GM08714 (cell line): ENCODE results near the gene SOCS1.

ENCODE experiments used
- H3K4me3 ChIP-seq: fragments of 200-500 bp; sonication (Bioruptor generic); 2 replicates; pipeline ENCODE4 v1.5.1; 2014; ENCODE audit warnings: mild to moderate bottlenecking, low read length, inconsistent platforms
- ZNF274 ChIP-seq: IDR thresholded peaks from 2 replicates; pipeline ENCODE4 v1.6.1; 2012; ENCODE audit warnings: mild to moderate bottlenecking, low read depth, low read length

SOCS1 gene

DNA sequence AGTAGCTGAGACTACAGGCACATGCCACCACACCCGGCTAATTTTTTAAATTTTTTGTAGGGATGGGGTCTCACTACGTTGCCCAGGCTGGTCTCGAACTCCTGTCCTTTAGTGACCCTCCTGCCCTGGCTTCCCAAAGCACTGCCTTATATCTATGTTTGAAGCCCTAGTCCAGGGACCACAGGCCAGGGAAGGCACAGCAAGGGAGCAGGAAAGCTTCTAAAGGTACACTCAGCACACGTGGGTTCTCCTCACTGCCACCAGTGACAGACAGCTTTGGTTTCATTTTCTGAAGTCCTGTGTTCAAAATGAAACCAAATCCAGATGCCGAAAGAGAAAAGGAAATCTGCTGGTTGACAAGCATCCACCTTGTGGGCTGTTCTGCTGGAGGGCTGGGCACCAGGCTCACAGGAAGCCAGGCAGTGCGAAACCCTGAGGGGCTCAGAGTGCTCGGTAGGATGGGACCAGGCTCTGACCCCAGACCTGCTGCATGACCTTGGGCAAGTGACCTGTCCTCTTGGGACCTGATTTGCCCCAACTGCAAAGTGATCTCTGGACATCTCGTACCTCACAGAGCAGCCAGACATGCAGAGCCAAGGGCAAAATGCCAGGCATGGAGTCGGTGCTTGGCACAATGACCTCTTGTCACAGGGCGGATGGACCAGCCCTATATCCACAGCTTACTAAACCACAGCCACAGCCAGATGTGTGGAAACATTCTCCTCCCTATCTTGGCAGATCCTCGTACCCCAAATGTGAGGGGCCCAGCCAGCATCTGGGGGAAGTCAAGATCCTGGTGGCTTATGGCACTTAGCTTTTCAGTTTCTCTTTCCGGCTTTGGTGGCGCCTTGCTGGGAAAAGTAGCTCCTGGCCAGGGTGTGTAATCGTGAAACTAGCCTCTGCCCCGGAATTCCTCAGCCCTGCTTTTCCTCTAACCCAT is 2.8 kb upstream of the SOCS1 start:
- TF ChIP-seq ZNF274: no peak
- no peak overlapping the region; the same call in 1 of the 2 replicates for H3K4me3 ChIP-seq

DNA sequence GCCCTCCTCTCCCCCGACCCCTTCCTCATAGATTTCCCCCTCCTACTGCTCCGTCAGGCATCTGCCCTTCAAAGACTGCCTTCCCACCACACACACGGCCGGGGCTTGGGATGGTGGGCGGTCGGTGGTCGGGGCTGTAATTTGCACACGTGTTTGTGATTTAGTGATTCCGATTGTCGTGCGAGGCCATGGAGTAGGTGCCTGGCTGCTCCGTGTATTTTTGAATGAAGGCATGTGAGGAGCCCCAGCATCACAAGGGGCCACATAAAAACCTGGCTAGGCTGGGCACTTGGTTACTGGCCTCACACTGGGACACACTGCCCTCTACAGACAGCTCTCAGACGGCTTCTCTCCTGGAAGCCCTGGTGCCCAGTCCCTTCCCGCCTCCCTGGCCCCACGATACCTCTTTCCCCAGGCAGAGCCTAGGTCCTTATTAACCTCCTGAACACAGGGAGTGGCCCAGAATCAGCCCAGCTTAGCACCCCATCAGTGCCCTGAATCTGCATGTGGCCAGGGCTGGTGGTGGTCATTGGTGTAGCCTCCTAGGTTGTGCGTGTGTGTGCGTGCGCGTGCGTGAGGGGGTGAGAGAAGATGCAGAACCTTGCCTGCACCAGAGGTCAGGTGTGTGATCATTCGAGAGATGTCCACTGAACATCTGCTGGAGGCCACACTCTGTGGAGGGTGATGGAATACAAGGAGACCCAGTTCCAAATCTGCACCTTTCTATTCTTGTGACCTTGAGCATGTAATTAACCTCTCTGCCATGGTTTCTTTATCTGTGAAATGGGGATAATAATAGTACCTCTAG is 1.3 kb upstream of the SOCS1 start:
- TF ChIP-seq ZNF274: no peak
- H3K4me3 ChIP-seq: peak overlapping the region; percentile 86; the same call in 1 of the 2 replicates

DNA sequence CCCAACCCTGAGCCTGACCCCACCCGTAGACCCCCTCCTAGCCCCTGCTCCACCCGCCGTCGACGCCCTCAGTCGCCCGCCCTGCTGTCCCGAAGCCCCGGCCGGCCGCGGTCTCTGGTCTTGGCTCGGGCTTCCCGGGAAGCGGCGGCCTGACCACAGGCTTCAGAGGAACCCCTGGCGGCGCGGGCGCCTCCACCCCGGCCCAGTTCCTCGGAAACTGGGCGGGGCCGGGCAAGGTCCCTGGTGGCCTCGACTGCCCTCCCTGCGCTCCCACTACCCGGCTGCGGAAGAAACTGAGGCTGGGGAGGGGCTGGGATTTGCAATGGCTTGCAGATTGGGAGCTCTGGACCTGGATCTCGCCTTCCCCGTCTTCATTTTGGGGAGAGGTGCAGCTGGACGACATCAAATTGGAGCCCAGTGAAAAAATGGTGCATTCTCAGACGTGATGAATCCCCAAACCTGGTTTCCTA is 692 bp upstream of the SOCS1 start:
- no peak for TF ChIP-seq ZNF274
- peak overlapping the region; percentile 86 for H3K4me3 ChIP-seq

DNA sequence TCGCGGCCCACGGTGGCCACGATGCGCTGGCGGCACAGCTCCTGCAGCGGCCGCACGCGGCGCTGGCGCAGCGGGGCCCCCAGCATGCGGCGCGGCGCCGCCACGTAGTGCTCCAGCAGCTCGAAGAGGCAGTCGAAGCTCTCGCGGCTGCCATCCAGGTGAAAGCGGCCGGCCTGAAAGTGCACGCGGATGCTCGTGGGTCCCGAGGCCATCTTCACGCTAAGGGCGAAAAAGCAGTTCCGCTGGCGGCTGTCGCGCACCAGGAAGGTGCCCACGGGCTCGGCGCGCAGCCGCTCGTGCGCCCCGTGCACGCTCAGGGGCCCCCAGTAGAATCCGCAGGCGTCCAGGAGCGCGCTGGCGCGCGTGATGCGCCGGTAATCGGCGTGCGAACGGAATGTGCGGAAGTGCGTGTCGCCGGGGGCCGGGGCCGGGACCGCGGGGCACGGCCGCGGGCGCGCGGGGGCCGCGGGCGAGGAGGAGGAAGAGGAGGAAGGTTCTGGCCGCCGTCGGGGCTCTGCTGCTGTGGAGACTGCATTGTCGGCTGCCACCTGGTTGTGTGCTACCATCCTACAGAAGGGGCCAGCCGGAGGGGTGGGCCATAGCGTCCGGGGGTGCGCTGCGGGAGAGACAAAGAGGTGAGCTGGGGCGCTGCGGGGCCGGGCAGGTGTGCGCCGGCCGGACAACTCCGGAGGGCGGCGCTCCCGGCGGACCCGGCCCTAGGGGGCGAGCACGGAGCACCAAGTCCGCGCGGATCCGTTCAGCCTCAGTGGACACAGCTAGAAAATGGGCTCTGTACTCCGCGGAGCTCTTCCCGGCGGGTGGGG is 879 bp downstream of the SOCS1 start:
- TF ChIP-seq ZNF274: no peak
- H3K4me3 ChIP-seq: peak overlapping the region; percentile 90

DNA sequence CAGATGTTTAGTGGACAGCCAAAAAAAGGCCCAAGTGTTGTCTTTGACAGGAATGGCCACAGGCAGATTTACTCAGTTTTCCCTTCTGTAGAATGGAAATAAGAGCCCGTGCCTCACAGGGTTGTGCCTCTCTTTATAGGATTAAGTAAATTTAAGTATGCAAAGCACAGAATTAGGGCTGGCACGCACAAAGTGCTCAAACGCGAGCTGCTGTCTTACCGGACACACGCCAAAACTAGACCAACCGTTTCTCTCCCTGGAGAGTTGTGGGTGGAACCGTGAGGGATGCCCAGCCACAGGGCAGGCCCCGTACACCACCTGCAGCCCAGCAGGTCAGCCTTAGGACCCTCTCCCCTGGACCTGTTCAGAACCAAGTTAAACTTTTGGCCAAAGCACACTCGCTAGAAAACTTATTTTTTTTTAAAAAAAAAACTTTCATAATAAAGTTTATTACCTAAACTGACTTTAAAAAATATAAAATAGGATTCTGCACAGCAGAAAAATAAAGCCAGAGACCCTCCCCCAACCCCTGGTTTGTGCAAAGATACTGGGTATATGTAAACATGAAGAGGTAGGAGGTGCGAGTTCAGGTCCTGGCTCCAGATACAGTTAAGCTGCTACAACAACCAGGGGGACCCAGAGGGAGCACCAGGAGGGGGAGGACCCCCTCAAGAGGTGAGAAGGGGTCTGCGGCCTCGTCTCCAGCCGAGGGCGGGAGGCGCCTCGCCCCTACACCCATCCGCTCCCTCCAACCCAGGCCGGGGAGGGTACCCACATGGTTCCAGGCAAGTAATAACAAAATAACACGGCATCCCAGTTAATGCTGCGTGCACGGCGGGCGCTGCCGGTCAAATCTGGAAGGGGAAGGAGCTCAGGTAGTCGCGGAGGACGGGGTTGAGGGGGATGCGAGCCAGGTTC is 1.8 kb downstream of the SOCS1 start:
- H3K4me3 ChIP-seq: peak overlapping the region; percentile 90
- no peak for TF ChIP-seq ZNF274

DNA sequence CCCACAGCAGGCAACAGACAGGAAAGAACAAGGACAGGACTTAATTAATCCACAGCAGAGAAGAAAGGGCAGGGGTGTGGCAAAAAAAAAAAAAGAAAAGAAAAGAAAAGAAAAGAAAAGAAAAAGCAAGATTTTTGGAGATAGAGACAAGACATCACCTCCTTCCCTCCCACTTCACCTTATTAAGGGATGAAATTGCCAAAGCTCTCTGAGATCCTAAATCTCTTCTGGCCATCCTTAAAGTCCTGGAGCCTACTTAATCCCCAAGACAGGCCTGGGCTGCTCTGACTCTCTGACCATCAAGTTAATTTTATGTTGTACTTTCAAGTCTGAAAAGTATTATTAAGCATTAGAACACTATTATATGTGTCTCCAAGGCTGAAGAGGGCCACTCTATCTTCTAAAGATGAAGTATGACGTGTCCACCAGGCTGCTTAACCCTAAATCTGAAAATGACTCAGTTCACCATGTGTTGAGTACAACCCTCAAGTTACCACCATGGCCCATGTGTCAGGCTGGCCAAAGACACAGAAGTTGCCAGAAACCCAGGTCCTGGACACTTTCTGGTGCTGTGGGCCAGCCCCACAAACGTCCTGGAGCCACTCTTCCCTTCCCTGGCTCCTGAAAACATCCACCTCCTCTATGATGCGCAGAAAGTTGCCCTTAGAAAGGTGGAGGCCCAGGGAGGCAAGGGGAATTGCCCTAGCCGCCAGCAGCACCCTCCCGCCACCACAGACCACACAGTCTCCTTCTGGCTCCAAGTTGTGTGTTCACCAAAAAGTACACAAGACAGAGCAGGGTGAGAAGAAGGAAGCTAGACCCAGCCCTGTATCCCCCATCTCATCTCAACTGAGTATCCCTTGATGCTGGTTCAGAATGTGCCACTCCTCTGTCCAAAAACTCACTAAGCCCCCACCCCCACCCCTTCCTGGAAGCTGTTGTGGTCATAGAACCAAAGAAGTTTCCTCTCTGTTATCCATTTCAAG is 2.7 kb downstream of the SOCS1 start:
- peak overlapping the region; percentile 90 for H3K4me3 ChIP-seq
- TF ChIP-seq ZNF274: no peak

DNA sequence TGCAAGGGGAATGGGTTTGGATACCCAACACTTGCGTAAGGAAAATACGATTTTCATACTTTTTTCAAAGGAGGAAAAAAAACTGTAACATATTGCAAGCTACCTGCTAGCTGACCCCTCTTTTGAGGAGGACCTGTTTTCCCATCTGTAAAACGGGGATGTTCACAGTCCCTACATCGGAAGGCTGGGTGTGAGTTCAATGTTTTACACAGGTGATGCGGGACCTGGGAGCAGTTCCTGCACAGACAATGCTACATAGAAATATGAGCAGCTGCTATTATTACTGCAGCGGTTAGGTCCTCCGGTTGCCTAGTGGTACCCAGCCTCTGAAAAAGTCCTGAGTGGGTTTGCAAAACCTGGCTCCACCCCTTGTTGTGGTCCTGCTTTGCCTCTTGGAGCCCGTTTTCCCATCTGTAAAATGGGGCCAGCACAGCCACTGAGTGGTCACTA is 3.5 kb downstream of the SOCS1 start:
- TF ChIP-seq ZNF274: no peak
- peak overlapping the region; percentile 90; the same call in 1 of the 2 replicates for H3K4me3 ChIP-seq

DNA sequence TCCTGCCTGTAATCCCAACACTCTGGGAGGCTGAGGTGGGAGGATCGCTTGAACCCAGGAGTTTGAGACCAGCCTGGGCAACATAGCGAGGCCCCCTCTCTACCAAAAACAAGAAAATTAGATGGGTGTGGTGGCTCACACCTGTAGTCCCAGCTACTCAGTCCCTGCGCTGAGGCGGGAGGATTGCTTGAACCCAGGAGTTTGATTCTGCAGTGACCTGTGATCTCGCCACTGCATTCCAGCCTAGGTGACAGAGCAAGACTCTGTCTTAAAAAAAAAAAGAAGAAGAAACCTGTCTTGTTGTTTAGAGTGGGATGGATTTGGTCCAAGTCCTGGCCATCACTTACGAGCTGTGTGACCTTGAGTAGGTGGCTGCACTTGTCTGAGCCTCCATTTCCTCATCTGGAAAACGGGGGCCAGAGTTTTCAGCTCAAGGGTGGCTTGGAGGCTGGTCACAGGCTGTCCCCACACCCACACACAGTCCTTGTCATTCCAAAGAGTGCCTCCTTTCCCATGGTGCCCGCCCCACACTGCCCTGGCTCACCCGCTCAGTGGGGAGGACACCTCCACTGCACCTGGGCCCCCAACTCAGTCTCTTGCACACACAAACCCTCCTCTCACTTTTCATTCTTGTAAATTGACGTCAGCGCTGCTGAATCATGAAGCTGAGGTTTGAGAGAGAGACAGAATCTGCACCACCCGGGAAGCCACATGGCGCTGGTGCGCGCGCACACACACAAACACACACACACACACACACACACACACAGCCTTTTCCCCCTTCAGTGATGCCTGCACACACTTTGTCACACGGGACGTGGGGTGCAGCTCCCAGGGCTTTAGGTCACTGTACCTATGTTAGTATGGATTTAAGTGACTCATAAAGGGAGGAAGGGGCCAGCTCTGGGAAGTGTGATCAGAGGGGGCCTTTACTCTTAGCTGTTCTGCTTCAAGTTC is 4.2 kb downstream of the SOCS1 start:
- H3K4me3 ChIP-seq: no peak overlapping the region

DNA sequence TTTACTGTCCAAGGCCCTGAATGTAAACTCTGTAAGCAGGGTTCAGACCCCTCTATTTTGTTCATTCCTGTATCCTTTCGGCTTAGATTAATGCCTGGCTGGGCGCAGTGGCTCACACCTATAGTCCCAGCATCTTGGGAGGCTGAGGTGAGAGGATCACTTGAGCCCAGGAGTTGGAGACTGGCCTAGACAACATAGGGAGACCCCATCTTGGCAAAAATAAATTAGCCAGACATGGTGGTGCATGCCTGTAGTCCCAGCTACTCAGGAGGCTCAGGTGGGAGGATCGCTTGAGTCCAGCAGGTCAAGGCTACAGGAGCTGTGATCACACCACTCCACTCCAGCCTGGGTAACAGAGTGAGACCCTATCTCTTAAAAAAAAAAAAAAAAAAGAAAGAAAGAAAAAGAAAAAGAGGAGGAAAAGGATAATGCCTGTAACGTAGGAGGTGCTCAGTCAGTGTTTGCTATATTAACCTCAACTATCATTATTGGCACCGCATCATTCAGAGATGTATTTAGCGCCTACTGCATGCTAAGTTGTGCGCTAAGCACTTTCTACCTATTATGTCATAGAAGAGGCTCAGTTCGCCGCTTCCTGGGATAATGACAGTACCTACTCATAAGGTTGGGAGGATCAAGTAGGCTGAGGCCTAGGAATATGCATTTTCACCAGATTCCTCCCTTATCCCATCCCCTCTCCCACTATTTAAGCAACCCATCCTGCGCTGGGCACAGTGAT is 5.0 kb downstream of the SOCS1 start:
- TF ChIP-seq ZNF274: no peak
- H3K4me3 ChIP-seq: no peak overlapping the region

More for the DNA sequence above, 4.2 kb downstream of the SOCS1 start:
- TF ChIP-seq ZNF274: no peak
